ENCODE data around the gene TPCN1.

GRCh38 chr12:113268621-113269020 is 47.4 kb downstream of the TPCN1 start:
- TF ChIP-seq CTCF (conservative IDR thresholded peaks at IDR 0.05; ENCODE audit: low read depth in 2 of 2): no peak
- no peak for TF ChIP-seq JUNB (IDR thresholded peaks at IDR 0.05; ENCODE audit: unreplicated experiment)
- TF ChIP-seq REST (IDR thresholded peaks at IDR 0.05; ENCODE audit: unreplicated experiment): no peak
- TF ChIP-seq EZH2 (IDR thresholded peaks at IDR 0.05; ENCODE audit: low read depth, unreplicated experiment): no peak
- TF ChIP-seq CREB1 (CRISPR knock-in tag; IDR thresholded peaks at IDR 0.05; ENCODE audit: low read depth): no peak
- no peak for TF ChIP-seq POLR2AphosphoS5 (IDR thresholded peaks at IDR 0.05; ENCODE audit: low read depth)
- TF ChIP-seq ETS1 (IDR thresholded peaks at IDR 0.05): no peak
